ENCODE data around the gene TMEM121.
"Not testable (repeated sequence)": the region's sequence is repeated elsewhere in the genome, so short reads cannot be mapped to it uniquely, and the experiment has no call there.

TMEM121 gene

DNA sequence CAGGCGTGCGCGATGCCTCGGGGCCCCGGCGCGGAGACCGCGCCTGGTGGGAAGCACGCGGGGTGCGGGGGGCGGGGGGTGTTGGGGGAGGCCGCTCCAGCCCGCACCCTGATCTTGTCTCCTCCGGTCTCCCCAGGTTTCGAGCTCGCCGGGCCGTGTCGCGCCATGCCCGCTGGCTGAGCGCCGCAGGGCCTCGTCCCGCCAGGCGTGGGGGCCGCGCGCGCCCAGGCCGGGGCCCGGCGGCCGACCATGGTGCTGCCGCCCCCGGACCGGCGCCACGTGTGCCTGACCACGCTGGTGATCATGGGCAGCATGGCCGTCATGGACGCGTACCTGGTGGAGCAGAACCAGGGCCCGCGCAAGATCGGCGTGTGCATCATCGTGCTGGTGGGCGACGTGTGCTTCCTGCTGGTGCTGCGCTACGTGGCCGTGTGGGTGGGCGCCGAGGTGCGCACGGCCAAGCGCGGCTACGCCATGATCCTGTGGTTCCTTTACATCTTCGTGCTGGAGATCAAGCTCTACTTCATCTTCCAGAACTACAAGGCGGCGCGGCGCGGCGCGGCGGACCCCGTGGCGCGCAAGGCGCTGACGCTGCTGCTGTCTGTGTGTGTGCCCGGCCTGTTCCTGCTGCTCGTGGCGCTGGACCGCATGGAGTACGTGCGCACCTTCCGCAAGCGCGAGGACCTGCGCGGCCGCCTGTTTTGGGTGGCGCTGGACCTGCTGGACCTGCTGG is 2.4 kb downstream of the TMEM121 start:
- peak in 1 of 2 donors; percentile 36 for DNase-seq (ENCODE audit: low read depth in 2 of 2)

DNA sequence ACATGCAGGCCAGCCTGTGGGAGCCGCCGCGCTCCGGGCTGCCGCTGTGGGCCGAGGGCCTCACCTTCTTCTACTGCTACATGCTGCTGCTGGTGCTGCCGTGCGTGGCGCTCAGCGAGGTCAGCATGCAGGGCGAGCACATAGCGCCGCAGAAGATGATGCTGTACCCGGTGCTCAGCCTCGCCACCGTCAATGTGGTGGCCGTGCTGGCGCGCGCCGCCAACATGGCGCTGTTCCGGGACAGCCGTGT is 2.9 kb downstream of the TMEM121 start:
- no peak for DNase-seq (ENCODE audit: low read depth in 2 of 2)

DNA sequence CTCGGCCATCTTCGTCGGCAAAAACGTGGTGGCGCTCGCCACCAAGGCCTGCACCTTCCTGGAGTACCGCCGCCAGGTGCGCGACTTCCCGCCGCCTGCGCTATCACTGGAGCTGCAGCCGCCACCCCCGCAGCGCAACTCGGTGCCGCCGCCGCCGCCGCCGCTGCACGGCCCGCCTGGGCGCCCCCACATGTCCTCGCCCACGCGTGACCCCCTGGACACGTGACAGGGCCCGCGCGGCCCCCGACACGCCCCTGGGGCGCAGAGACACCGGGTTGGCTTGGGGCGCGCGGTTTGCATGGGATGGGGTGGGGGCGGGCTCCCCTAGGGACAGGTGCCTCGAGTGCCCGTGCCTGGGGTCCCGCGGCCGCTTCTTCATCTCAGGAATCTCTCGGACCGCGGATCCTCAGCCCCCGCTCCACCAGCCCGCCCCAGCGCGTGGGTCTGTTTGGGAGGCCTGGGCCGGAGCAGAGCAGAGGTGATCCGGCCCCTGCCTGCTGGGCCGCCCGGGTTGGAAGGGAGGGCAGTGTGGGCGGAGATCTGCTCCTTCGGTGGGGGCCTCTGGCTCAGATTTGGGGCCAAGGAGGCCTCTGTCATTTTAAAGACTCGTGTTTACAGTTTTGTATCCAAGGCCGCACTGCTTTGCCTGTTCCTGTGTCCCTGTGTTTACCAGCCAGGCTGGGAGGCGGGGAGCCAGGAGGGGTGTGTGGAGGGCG is 3.3 kb downstream of the TMEM121 start:
- peak in 1 of 2 donors; percentile 46 for DNase-seq (ENCODE audit: low read depth in 2 of 2)

GRCh38 chr14:105530285-105531087 is 4.1 kb downstream of the TMEM121 start:
- DNase-seq (ENCODE audit: low read depth in 2 of 2) = no peak

GRCh38 chr14:105531088-105531893 is 4.9 kb downstream of the TMEM121 start:
- no peak for DNase-seq (ENCODE audit: low read depth in 2 of 2)

GRCh38 chr14:105531894-105532623 is 5.7 kb downstream of the TMEM121 start:
- DNase-seq (ENCODE audit: low read depth in 2 of 2) = no peak

DNA sequence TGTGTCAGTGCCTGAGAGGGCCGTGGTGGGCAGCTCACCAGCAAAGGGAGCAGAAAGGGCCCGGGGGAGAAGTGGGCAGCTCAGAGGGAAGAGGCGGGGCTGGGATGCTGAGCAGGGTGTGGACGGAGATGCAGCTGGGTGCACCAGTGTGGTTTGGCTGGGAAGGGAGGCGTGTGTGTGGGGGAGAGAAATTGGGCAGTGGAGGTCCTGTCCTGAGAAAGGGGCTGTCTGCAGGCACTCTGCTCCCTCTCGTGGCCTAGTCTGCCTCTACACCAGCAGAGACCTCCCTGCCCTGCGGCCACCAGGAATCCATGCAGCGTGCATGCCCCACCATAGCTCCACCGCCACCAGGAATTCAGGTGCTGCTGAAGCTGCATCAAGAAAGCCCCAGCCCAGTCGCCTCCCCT is 6.4 kb downstream of the TMEM121 start:
- no peak for DNase-seq (ENCODE audit: low read depth in 2 of 2)

- DNase-seq (ENCODE audit: low read depth in 2 of 2) = no peak
These were observed 7.0 kb downstream of the TMEM121 start for GRCh38 chr14:105533391-105533790.

DNA sequence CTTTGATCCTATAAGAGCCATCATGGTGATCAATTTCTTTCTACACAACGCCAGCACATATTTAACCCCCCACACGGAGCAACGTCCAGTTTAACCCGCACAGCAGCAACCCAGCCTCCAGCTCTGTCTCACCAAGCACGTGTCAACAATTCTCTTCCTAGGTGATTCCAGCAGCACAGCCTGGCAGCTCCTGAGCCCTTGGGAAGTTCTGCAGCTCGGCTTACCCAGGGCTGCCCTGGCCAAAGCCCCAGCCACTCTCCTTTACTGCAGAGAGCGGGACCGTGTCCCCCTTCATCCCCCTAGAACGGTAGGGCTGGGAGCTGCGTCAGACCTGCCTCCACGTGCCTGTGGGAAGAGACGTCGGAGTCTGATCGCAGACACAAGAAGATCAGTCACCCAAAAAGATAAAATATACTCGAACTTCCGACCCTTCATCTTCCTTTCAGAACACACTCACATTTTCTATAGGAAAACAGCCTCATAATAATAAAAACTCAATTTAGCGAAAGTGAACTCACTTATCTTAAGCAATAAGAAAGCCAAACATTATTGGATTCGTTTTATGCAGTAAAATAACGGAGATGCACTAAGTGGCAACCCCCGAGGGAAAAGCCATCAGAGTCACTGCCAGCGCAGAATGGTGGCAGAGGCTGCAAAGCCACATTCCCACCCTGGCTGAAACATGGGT is 7.6 kb downstream of the TMEM121 start:
- no peak for DNase-seq (ENCODE audit: low read depth in 2 of 2)

GRCh38 chr14:105534586-105534985 is 8.2 kb downstream of the TMEM121 start:
- no peak for DNase-seq (ENCODE audit: low read depth in 2 of 2)

DNA sequence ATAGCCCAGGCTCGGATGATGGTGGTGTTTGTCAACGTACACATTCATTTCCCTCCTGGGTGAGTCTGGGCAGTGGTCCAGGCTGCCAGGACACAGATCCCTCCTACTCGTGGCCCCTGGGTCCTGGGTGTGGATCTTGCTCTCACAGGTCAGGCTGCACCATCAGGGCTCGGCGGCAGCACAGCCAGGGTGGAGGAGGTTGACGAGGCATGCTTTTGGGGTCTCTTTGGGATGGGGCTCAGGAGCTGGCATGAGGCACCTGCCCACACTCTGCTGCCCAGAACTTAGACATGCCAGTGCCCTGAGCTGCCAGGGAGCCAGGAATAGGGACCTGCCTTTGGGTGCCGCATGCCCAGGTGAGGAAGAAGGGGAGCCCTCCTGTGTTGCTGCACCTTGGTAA is 9.7 kb downstream of the TMEM121 start:
- DNase-seq (ENCODE audit: low read depth in 2 of 2) = no peak

- DNase-seq (ENCODE audit: low read depth in 2 of 2) = no peak
These were observed 10.6 kb downstream of the TMEM121 start for GRCh38 chr14:105536691-105537579.

GRCh38 chr14:105537580-105538474 is 11.4 kb downstream of the TMEM121 start:
- peak in 1 of 2 donors; percentile 67 for DNase-seq (ENCODE audit: low read depth in 2 of 2)

GRCh38 chr14:105538481-105539049 is 12.2 kb downstream of the TMEM121 start:
- no peak for DNase-seq (ENCODE audit: low read depth in 2 of 2)

DNA sequence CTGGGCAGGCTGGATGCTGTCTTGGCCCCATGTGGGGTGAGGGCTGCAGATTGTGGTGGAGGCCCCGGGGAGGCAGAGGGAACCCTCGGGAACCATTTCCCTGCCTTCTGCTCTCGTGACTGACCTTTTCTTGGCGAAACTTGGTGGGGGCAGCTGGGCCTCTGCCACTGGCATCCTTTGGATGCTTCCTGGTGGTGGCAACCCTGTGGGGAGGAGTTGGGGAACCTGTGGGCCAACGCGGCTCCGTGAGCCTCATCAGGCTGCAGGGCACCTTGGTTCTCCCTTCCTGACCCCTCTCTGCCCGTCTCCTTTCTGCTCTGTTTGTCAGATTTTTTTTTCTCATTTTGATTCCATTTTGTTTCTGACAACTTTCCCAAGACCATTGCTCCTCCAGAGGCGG is 14.4 kb downstream of the TMEM121 start:
- no peak for DNase-seq (ENCODE audit: low read depth in 2 of 2)

DNA sequence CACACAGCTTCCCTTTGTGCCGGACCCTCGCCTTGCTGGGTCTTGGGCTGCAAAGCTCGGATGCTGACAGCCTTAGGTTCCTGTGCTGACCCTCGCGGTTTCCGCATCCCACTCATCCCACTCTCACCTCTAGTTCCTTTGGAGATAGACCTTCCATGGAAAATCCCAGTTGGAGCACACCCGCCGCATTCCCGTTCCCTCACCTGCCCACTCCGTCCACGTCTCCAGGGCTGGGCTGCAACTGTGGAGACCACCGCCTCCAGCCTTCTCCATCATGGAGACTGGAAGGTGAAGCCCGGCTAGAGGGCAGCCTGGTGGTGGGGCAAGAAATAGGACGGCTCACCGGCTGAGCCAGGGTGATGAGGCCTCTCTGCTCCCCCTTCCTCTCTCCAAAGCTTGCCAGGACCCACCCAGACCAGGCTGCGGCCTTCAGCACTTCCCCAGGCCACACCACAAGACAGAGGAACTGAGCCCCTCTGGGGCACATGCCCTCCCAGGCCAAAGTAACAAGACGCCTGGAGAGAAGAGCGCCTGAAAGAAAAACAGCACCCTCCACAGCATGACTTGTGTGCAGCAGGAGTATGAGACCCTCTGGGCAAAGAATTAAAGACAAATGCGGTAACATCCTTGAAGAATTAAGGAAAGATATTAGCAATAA is 15.0 kb downstream of the TMEM121 start:
- no peak for DNase-seq (ENCODE audit: low read depth in 2 of 2)

GRCh38 chr14:105545676-105546075 is 19.3 kb downstream of the TMEM121 start:
- not testable (repeated sequence) for DNase-seq (ENCODE audit: low read depth in 2 of 2)

DNA sequence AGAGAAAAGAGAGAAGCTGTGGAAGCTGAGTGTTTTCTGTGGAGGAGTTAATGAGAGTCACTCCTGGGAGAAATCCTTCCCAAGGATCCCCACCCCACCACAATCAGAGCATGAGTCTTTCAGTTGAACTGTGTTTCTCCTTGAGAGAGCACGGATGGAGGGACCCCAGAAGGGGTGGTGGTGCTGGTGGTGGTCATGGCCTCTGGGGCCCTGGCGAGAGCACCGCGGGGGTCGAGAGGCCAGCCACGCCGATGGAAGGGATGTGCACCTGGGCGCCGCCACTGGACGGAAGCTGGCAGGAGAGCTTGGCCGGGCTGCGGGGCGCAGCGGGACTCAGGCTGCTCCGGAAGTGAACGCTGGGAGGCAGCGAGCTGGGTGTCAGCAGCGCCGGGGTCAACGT is 20.0 kb downstream of the TMEM121 start:
- not testable (repeated sequence) for DNase-seq (ENCODE audit: low read depth in 2 of 2)

All from stimulated activated CD4-positive, alpha-beta T cell treated with anti-CD3 and anti-CD28 coated beads, Interleukin-4, amount 100 ng/mL, for 48 hours (primary cell).